ENCODE data around the gene DTHD1.
A peak's percentile ranks its signal among the peaks of the same experiment; 100 is the strongest.

The DTHD1 gene

DNA sequence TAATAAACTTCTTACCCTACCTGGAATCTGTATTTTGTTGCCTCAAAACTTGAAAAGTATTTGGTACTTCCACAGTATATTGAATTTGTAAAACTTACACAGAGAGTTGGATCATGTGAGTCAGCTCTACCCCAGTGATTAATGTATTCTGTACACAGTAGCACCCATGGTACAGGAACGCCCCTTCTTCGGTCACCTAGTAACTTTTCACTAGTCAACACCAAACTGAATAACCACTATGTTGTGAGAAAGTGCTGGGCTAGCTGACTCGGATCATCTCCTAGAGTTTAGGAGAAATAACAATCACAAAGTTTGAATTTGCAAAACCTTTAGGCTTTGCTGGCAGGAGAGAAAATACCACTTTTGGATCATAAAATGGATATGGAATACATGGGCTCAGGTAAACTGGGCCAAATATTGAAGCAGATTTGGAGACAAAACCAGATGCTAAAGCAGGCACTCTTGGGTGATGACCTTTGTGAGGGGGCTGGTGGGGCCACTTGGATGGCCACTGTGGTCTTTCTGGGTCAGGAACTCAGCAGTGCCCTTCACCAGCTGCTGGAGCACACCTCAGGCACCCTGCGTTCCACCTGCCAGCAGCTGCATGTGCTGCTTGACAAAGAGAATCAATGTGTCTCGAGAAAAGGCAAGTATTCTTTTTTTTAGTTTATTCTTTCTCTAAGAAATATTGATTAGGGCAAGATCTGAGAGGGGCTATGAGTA is at the start of gene DTHD1:
DTHD1 (plus strand) TSS at position 233 of the 723 bp plus-strand sequence; CDS start at position 376, 143 bp downstream.
- no peak within 1 kb of the TSS for H3K27ac ChIP-seq
- TF ChIP-seq, protein P1, sequence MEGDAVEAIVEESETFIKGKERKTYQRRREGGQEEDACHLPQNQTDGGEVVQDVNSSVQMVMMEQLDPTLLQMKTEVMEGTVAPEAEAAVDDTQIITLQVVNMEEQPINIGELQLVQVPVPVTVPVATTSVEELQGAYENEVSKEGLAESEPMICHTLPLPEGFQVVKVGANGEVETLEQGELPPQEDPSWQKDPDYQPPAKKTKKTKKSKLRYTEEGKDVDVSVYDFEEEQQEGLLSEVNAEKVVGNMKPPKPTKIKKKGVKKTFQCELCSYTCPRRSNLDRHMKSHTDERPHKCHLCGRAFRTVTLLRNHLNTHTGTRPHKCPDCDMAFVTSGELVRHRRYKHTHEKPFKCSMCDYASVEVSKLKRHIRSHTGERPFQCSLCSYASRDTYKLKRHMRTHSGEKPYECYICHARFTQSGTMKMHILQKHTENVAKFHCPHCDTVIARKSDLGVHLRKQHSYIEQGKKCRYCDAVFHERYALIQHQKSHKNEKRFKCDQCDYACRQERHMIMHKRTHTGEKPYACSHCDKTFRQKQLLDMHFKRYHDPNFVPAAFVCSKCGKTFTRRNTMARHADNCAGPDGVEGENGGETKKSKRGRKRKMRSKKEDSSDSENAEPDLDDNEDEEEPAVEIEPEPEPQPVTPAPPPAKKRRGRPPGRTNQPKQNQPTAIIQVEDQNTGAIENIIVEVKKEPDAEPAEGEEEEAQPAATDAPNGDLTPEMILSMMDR (conservative IDR thresholded peaks at IDR 0.05; ENCODE audit: low read depth): no peak
- CTCF ChIA-PET: interaction anchor here (0.6 kb wide), 1 partner anchor 124 kb away, joined by 3 read pairs; no protein-coding TSS in a partner anchor
- POLR2A ChIA-PET (ENCODE audit: low non-redundant PET): no interaction called here
- DNase-seq (ENCODE audit: low spot score): peak; percentile 52

DNA sequence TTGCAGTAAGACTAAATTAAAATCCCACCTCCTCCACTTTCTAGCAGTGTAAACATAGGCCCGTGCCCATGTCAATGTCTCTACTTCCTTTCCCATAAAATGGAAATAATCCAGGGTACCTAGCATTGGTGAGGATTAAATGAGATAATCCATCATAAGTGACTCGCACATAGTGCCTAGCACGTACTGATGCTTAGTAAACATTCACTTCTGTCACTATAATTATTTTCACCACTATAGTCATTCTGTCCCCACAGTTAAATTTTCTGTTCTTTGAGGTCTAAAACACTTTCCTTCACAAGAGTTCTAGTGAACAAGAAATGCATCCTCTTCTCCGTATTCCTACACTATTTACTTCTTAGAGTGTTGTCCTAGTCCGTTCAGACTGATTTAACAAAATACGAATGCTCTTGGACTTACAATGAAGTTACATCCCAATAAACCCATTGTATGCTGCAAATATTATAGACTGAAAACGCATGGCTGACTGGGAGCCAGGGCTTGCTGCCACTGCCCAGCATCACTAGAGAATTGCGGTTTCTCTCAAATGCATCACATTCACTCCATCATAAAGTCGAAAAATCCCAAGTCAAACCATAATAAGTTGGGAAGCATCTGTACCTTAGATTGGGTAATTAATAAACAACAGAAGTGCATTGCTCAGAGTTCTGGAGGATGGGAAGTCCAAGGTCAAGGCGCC is 47.7 kb upstream of the DTHD1 start:
- no peak for DNase-seq (ENCODE audit: low spot score)
- CTCF ChIA-PET: interaction anchor here (0.6 to 1.1 kb wide), 3 partner anchors 15 to 255 kb away, joined by 3 to 8 read pairs (median 3); no protein-coding TSS in a partner anchor
- TF ChIP-seq, protein P1 (conservative IDR thresholded peaks at IDR 0.05; ENCODE audit: low read depth): no peak
- no peak overlapping the region for H3K27ac ChIP-seq
- POLR2A ChIA-PET (ENCODE audit: low non-redundant PET): no interaction called here

DNA sequence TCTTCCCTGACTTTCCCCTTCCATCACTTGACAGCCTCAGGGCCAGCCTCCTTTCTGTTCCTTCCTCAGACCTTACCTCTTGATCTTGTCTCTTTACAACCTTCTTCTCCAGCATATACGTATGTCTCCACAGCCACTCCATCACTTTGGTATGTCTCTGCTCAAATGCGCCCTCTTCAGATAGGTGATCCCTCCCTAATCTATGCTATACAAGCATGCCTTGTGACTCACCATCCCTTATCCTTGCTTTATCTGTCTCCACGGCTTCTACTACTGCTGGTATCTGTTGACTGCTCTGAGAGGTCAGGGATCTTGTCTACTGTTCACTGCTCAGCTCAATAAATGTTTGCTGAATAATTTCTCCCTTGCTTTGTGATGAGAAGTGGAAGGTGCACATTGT is 46.1 kb upstream of the DTHD1 start:
- CTCF ChIA-PET: no interaction called here
- H3K27ac ChIP-seq: no peak overlapping the region
- DNase-seq (ENCODE audit: low spot score): peak; percentile 26
- POLR2A ChIA-PET (ENCODE audit: low non-redundant PET): no interaction called here
- TF ChIP-seq, protein P1 (conservative IDR thresholded peaks at IDR 0.05; ENCODE audit: low read depth): no peak

DNA sequence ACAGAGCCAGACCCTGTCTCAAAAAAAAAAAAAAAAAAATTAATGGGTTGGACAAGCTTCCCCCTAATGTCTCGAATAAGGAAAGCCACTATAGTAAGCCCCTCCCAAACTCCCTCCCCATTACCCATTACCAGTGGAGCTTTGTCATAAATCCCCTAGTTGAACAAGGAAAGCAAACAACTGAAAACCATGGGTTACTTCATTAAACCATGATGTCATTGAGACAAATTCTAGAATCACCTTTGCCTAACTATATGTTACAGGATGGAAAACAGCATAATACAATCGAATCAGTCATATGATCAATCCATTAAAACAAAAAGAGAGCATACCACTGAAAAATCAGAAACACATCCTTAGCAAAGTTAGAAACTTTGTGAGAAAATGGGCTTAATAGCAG is 45.3 kb upstream of the DTHD1 start:
- POLR2A ChIA-PET (ENCODE audit: low non-redundant PET): no interaction called here
- CTCF ChIA-PET: no interaction called here
- no peak for DNase-seq (ENCODE audit: low spot score)
- no peak overlapping the region for H3K27ac ChIP-seq
- TF ChIP-seq, protein P1 (conservative IDR thresholded peaks at IDR 0.05; ENCODE audit: low read depth): no peak

DNA sequence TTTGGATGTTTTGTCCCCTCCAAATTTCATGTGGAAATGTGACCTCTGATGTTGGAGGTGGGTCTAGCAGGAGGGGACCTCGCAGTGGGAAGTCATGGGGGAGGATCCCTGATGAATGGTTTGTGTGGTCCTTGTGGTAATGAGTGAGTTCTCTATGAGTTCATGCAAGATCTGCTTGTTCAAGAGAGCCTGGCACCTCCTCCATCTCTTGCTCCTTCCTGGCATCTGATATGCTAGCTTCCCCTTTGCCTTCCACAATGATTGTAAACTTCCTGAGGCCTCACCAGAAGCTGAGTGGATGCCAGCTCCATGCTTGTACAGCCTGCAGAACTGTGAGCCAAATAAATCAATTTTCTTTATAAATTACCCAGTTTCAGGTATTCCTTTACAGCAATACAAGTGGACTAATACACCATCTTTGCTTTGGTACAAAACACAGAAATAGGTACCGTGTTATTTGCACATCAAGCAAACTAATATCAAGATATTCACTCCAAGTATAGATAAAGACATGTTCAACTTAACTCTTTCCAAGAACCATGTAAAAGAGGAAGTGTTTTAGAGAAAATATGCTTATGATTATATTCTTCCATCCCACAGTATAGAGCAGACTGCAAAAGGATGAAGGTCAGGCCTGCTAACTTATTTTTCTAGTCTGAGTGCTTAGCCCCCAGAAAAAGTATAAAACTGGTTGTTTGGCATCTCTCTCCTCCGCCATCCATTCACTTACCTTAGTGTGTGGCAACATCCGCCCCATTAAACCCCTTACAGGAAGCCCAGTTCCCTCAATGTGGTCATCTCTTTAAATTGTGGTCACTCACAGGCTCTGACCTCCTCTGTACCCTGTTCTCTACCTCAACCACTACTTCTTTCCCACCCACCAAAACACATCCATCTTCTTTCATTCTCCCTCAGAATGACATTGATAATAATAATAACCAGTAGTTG is 43.8 kb upstream of the DTHD1 start:
- no peak for DNase-seq (ENCODE audit: low spot score)
- TF ChIP-seq, protein P1 (conservative IDR thresholded peaks at IDR 0.05; ENCODE audit: low read depth): no peak
- POLR2A ChIA-PET (ENCODE audit: low non-redundant PET): no interaction called here
- CTCF ChIA-PET: no interaction called here
- no peak overlapping the region for H3K27ac ChIP-seq

DNA sequence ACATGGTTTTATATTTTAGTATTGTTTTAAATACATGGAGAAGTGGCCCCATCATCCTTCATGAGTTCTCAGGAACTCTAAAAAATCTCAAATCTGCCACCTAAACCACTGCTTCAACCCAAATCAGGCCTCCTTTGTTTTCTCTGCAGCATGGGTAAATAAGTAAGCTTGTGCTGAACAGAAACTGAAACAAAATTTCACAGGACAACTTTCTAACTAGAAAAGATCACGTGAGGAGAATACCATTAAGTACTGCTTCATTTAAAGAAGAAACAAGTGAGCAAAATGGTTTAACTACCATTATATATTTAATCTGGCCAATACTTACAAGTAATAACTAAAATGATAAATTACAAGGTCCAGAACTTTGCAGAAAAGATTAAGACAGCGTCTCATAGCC is 39.6 kb upstream of the DTHD1 start:
- TF ChIP-seq, protein P1 (conservative IDR thresholded peaks at IDR 0.05; ENCODE audit: low read depth): no peak
- ChIA-PET POLR2A (ENCODE audit: low non-redundant PET) (no interaction called here), CTCF (no interaction called here)
- no peak overlapping the region for H3K27ac ChIP-seq
- DNase-seq (ENCODE audit: low spot score): no peak

Data from RWPE1 (cell line).